ENCODE data around the gene MAST4.

Gene MAST4

DNA sequence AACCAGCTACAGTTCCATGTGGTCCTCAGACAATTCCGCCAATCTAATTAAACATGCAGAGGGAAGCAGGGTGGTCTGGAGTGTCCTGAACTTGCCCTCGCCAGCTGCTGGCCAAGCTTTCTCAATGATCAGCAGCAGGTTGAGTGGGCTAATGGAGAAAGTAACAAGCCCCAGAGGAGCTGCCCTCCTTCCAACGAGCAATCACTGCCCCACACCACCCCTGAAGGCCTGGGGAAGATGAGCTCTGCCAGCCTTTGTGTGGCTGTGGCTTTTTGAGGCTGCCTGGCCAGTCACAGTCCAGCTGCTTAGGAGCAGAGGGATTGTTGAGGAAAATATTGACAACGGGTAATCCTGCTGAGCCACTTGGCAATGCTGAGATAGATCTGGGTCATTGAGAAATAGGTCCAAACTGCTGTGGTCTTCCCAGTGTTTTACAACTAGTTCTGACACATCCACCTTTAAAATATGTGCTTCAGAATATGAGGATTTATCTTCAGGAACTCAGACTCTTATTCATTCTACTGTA lies 493.1 kb downstream of the MAST4 start:
- H3K9me3 Mint-ChIP-seq: no peaks in the 10 kb centered on the region
- no peaks in the 10 kb centered on the region for H3K27me3 Mint-ChIP-seq
- peaks cover 8% of the 10 kb centered on the region for H3K36me3 Mint-ChIP-seq
- H3K27ac Mint-ChIP-seq: no peak overlapping the region
- CTCF ChIA-PET: no interaction called here
- no peak overlapping the region for H3K4me3 Mint-ChIP-seq
- no peak for DNase-seq
- H3K4me1 Mint-ChIP-seq: no peaks in the 10 kb centered on the region

DNA sequence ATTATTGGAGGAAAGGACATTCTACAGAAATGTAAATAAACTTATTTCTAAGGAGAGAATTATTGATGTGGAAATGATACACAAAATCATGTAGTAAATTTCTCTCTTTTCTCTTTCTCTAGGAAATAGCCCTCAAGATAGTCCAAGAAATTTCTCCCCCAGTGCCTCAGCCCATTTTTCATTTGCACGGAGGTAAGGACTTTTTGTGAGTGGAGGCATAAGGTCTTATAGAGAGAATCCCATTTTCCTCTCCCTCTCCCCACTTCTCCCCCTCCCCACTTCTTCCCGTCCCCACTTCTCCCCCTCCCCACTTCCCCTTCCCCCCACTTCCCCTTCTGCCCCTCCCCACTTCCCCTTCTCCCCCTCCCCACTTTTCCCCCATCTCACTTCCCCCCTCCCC lies 493.8 kb downstream of the MAST4 start:
- no peaks in the 10 kb centered on the region for H3K4me1 Mint-ChIP-seq
- no peak overlapping the region for H3K4me3 Mint-ChIP-seq
- H3K9me3 Mint-ChIP-seq: no peaks in the 10 kb centered on the region
- peaks cover 13% of the 10 kb centered on the region for H3K36me3 Mint-ChIP-seq
- no peak overlapping the region for H3K27ac Mint-ChIP-seq
- DNase-seq: no peak
- H3K27me3 Mint-ChIP-seq: no peaks in the 10 kb centered on the region
- CTCF ChIA-PET: no interaction called here

DNA sequence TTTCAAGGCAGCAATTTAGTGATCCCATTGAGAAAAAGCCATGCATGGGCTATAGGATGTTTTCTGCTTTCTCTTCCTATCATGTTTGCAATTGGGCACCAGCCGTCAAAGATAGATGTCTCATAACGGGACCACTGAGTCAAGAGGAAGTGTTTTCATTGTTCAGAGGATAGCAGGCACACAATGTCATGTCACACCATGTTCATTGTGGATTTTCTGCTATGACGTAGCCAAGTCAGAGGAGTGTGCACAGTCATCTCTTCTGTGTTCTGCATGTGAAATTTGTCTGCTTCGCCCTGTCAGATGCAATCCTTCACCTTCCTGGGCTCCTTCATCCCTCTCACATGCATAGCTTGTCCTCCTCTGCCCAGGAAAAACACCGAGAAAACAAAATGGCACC lies 494.4 kb downstream of the MAST4 start:
- no peak overlapping the region for H3K4me3 Mint-ChIP-seq
- H3K9me3 Mint-ChIP-seq: no peaks in the 10 kb centered on the region
- DNase-seq: no peak
- CTCF ChIA-PET: no interaction called here
- H3K27me3 Mint-ChIP-seq: no peaks in the 10 kb centered on the region
- H3K36me3 Mint-ChIP-seq: peaks cover 13% of the 10 kb centered on the region
- H3K27ac Mint-ChIP-seq: no peak overlapping the region
- H3K4me1 Mint-ChIP-seq: no peaks in the 10 kb centered on the region

DNA sequence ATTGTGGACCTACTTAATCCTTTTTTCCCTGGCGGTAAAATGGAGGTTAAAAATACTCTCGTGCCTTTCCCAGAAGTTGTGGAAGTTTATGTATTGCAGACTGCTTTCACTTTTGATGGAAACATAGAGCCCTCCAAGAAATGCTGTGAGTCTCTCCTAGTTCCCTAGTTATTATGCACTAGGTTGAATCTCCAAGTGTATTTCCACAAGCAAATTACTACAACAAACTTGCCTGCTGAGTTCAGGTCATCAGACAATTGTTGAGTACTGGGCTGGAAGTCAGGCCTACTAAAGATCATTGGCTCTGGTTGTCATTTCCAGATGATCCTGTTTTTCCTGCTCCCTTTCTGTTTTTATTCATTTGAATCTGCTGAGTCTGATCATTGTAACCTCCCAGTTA lies 496.3 kb downstream of the MAST4 start:
- H3K9me3 Mint-ChIP-seq: no peaks in the 10 kb centered on the region
- H3K4me3 Mint-ChIP-seq: no peak overlapping the region
- CTCF ChIA-PET: no interaction called here
- H3K4me1 Mint-ChIP-seq: no peaks in the 10 kb centered on the region
- peaks cover 17% of the 10 kb centered on the region for H3K36me3 Mint-ChIP-seq
- no peak overlapping the region for H3K27ac Mint-ChIP-seq
- no peak for DNase-seq
- H3K27me3 Mint-ChIP-seq: no peaks in the 10 kb centered on the region

DNA sequence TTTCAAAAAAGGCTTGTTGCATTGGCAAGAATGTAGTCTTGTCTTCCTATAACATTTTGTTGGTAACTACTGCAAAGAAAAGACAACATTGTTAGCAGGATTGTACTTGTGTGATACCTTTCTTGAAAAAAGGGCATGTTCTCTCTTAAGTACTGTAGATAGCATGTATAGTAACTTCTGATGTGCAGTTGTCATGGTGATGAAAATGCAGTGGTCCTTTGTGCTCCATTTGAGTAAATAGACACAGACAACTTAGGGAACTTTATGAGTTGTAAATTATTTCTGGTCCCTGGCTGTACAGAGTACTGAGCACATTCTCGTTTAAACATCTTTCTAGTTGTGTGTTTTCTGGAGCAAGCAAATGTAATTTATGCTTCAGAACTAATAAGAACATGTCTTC lies 497.1 kb downstream of the MAST4 start:
- no peak for DNase-seq
- Mint-ChIP-seq H3K36me3 (peaks cover 20% of the 10 kb centered on the region), H3K27ac (no peak overlapping the region), H3K9me3 (no peaks in the 10 kb centered on the region), H3K27me3 (no peaks in the 10 kb centered on the region), H3K4me3 (no peak overlapping the region), H3K4me1 (no peaks in the 10 kb centered on the region)
- CTCF ChIA-PET: no interaction called here

DNA sequence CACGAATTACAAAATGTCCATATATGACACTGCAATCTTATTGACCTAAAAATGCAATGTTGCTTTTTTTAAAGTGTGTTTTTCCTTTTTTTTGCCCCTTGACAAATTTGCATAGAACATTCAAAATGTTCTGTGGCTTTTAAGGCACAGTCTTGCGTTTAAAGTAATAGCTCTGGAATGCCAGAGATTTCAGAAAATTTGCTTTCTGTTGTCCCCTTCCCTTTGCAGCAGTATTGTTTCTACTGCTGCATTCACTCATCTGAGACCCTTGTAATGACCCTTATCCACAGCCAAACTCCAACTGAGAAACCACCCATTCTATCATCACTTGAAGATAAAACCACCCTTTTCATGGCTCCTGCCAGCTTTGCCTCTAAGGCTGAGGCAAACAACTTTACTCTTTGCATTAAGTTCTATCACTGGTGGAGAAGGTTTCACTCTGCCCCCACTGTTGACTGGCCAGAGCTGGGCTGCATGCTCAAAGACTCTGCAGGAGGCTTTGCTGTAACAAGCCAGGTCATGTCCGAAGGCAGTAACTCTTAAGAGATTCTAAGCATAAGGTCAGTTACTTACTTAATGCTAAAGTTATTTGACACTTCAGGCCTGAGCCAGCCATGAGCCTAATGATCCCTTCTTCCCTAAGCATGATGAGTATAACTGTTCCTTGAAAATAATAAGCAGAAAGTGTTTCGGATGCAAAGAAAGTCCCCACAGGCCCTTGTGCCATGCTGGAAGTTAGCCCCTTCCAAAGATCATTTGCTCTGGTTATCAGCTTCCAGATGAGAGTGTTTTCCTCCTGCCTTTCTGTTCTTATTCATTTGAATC lies 498.5 kb downstream of the MAST4 start:
- no peak for DNase-seq
- CTCF ChIA-PET: no interaction called here

DNA sequence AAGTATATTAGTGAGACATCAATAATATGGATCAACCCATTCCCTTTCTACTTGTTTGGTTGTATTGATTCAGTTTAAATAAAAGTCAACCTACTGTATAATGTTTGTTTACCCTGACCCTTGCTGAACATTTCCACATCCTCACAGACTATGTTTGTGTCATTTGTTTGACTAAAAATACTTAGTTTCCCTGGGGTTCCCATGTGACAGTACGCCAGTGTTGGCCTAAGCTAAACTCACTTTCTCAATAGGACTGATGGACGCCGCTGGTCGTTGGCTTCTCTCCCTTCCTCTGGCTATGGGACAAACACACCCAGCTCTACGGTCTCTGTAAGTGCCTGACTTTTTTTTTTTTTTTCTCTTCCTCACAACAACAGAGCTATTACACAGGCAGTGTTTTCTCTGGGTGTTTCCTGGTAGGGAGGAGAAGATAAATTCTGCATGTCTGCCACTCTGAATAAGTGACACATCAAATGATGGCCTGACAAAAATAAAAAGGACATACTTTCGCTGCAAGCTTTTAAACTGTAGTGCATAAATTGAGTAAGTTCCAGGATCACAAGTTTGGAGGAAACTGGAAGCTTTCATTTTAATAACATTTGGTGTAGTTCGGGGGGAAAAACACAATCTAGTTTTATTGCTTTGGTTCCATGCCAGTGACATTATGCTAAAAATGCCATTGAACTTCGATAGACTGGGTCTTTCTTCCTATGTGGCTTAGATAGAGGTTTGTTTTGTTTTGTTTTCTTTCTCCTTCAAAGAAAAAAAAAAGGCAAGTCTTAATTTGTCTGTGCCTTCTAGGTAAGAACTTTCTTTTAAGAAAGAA lies 499.4 kb downstream of the MAST4 start:
- CTCF ChIA-PET: no interaction called here
- Mint-ChIP-seq H3K4me1 (no peaks in the 10 kb centered on the region), H3K9me3 (no peaks in the 10 kb centered on the region), H3K4me3 (no peak overlapping the region), H3K36me3 (peaks cover 29% of the 10 kb centered on the region), H3K27me3 (no peaks in the 10 kb centered on the region), H3K27ac (no peak overlapping the region)
- DNase-seq: no peak

More for the DNA sequence above, 498.5 kb downstream of the MAST4 start:
- H3K4me1 Mint-ChIP-seq: no peaks in the 10 kb centered on the region
- no peaks in the 10 kb centered on the region for H3K27me3 Mint-ChIP-seq
- no peak overlapping the region for H3K4me3 Mint-ChIP-seq
- peaks cover 22% of the 10 kb centered on the region for H3K36me3 Mint-ChIP-seq
- no peaks in the 10 kb centered on the region for H3K9me3 Mint-ChIP-seq
- no peak overlapping the region for H3K27ac Mint-ChIP-seq

DNA sequence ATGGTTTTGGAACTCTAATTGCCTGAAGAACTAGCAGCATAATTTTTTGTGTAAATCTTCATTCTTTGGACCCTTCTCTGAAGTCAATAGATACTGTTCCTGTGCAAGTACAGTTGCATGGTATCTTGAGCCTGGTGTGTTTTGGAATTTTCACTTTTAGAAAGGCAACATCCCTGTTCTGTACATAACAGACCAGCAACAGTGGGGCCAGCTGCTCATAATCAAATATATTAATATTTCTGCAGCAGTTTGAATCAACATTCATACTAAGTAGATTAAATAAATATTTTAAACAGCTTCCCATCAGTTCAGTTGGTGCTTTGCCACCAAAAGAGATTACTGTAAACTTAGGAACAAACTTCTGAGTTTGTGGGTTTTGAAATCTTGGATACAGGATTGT lies 502.5 kb downstream of the MAST4 start:
- peaks cover 32% of the 10 kb centered on the region for H3K36me3 Mint-ChIP-seq
- no peak overlapping the region for H3K27ac Mint-ChIP-seq
- CTCF ChIA-PET: no interaction called here

DNA sequence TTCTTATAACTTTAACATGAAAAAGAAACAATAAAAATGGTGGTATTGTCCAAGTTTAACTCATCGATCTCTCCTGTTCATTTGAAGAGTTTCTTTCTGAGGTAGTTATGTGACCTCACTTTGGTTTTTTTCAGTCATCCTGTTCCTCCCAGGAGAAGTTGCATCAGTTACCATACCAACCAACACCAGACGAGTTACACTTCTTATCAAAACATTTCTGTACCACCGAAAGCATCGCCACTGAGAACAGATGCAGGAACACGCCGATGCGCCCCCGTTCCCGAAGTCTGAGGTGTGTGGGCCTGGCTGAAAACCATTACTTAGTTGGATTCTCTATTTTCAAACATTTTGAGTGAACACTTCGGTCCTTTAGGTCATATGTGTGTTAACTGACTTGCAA lies 504.1 kb downstream of the MAST4 start:
- no peak overlapping the region for H3K27ac Mint-ChIP-seq
- peaks cover 35% of the 10 kb centered on the region for H3K36me3 Mint-ChIP-seq
- no peak for DNase-seq
- no peaks in the 10 kb centered on the region for H3K9me3 Mint-ChIP-seq
- H3K4me3 Mint-ChIP-seq: no peak overlapping the region
- H3K27me3 Mint-ChIP-seq: no peaks in the 10 kb centered on the region
- no peaks in the 10 kb centered on the region for H3K4me1 Mint-ChIP-seq
- CTCF ChIA-PET: no interaction called here

More for the DNA sequence above, 502.5 kb downstream of the MAST4 start:
- no peaks in the 10 kb centered on the region for H3K9me3 Mint-ChIP-seq
- DNase-seq: no peak
- no peaks in the 10 kb centered on the region for H3K27me3 Mint-ChIP-seq
- H3K4me1 Mint-ChIP-seq: no peaks in the 10 kb centered on the region
- no peak overlapping the region for H3K4me3 Mint-ChIP-seq

DNA sequence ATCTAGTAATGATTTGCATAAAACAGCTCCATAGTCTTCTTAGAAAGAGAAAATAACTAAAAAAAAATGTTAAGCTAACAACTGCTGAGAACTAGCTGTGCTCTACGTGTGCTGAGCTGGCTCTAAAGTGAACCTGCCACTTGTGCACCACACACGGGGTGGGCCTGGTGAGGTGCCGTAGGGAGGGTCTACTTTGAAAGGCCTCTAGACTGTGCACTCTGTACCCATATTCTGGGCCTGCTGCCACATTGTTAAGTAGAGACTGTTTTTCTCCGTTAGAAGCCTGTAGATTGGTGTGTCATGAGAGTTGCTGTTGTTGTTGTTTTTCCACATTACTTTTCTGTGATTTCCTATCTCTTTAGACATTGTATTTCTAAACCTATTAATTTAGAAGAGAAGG lies 506.5 kb downstream of the MAST4 start:
- Mint-ChIP-seq H3K4me1 (no peaks in the 10 kb centered on the region), H3K27me3 (no peaks in the 10 kb centered on the region), H3K9me3 (no peaks in the 10 kb centered on the region), H3K4me3 (no peak overlapping the region), H3K27ac (no peak overlapping the region), H3K36me3 (peaks cover 38% of the 10 kb centered on the region)
- CTCF ChIA-PET: no interaction called here
- no peak for DNase-seq

DNA sequence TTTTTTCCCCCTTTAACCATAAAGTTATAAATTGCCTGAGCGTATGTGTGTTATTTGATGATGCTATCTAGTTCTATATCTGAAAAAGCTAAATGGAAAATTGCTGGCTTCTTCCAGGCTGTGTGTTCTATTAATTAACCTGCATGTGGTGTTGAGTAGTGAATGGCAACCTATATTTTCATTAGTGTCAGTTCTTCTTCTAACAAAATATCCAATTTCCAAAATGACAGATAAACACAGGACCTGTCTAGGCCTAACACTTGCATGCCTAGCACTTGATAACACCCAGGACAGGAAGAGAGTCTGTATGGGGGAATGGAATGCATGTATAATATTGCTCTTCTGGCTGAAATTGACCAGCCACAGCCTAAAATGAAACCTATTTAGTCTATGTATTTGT lies 508.7 kb downstream of the MAST4 start:
- Mint-ChIP-seq H3K36me3 (peaks cover 34% of the 10 kb centered on the region), H3K4me1 (no peaks in the 10 kb centered on the region), H3K27ac (no peak overlapping the region), H3K27me3 (no peaks in the 10 kb centered on the region), H3K9me3 (no peaks in the 10 kb centered on the region), H3K4me3 (no peak overlapping the region)
- no peak for DNase-seq
- CTCF ChIA-PET: no interaction called here

DNA sequence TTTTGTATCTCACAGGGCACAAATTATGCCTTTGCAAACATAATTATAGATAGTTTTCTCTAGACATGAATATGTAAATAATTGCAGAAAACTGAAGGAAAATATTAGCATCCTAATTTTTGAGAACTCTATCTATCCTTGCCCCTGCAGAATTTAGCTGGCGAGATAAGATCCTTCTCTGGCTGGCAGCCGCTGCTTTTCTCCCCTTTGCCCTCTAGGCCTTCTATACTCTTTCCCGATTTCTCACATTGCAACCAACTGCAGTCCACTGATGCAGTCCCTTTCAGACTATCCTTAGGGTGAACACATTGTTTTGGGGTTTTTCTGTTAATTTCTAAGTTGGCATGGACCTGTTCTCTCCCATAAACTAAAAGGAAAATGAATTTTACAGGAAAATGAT lies 509.1 kb downstream of the MAST4 start:
- Mint-ChIP-seq H3K4me1 (no peaks in the 10 kb centered on the region), H3K27ac (no peak overlapping the region), H3K36me3 (peaks cover 32% of the 10 kb centered on the region), H3K27me3 (no peaks in the 10 kb centered on the region), H3K4me3 (no peak overlapping the region), H3K9me3 (no peaks in the 10 kb centered on the region)
- CTCF ChIA-PET: no interaction called here
- no peak for DNase-seq

DNA sequence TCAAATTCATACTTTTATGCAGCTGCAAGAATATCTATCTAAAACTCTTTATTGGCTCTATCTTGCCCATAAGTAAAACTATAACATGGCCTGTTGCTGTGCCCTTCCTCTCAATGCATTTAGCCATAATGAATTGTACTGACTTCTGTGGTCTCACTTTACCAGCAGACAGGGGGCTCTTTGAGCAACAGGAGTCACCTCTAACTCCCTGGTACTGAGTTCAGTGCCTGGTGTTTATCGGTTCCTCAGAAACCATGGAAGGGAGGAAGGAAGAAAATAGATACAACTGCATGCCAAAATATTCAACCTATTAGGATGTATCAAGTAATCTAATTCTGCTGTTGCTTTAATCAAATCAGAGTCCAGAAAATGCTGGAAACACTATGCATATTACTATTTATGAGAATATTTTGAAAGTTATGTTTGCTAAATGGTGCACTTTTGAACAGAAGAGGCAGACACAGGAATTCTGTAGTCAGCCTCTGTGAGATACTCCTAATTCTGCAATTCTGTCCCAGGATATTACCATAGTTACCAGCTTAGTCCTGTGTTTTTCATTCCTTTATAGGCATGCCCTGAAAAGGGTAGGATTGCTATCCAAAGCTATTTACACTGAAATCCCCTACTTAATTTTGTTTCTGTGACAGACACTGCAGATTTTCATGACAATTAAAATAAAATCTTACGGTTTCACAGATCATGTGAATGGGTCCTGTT lies 510.6 kb downstream of the MAST4 start:
- H3K27ac Mint-ChIP-seq: no peak overlapping the region
- H3K9me3 Mint-ChIP-seq: no peaks in the 10 kb centered on the region
- no peak for DNase-seq
- CTCF ChIA-PET: no interaction called here
- H3K4me1 Mint-ChIP-seq: no peaks in the 10 kb centered on the region
- no peaks in the 10 kb centered on the region for H3K27me3 Mint-ChIP-seq
- H3K36me3 Mint-ChIP-seq: peaks cover 32% of the 10 kb centered on the region
- H3K4me3 Mint-ChIP-seq: no peak overlapping the region

DNA sequence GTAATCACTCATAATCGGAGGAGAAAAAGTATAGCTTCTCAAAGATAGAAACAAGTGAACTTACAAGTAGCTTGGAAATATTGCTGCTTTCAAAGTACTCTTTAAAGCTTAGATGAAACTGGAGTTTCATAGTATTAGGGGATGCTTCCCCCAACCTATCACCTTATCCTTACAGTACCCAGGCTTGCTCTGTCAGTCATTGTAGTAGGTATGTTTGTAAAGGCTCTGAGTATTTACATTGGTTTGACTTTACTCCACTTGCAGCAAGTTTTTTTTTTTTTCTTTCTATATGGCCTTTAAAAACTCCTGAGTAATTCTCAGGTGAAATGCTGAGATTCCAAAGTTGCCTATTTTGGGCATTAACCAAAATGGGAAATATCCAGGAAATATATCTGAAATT lies 515.6 kb downstream of the MAST4 start:
- Mint-ChIP-seq H3K27me3 (no peaks in the 10 kb centered on the region), H3K4me1 (no peaks in the 10 kb centered on the region), H3K36me3 (peaks cover 20% of the 10 kb centered on the region), H3K27ac (no peak overlapping the region), H3K9me3 (no peaks in the 10 kb centered on the region), H3K4me3 (no peak overlapping the region)
- CTCF ChIA-PET: no interaction called here
- DNase-seq: no peak

Data from activated naive CD4-positive, alpha-beta T cell treated with anti-CD3 and anti-CD28 coated beads, Interleukin-2, amount 10 ng/mL, durations not matched to agents 7 days and 5 days (primary cell).